Fibroblast of the aortic adventitia (primary cell): ENCODE data around the gene DYDC1. TPM values are rescaled to one million over a fixed set of nuclear protein-coding genes. Genes with fewer than 3 reads are reported as not detected.

ENCODE experiments used
- DNase-seq: peaks from one replicate; pipeline ENCODE4 v3.0.0-alpha.2; 2010; ENCODE audit warnings: low read depth
- H3K4me3 ChIP-seq: 2 replicates; pipeline ENCODE4 v1.5.1; 2011; ENCODE audit warnings: low read depth, mild to moderate bottlenecking, control low read depth, low read length, moderate library complexity
- total RNA-seq: library from RNA; depleted of rRNA; stranded (reverse); fragments of >200 nt; gene quantifications from 2 replicates; pipeline ENCODE4 v1.2.3, GENCODE V29; 2012; ENCODE audit warnings: low replicate concordance
- TF ChIP-seq, protein P1 (sequence below): IDR thresholded peaks from 2 replicates; pipeline ENCODE4 v1.5.1; 2011; ENCODE audit warnings: mild to moderate bottlenecking, low read length, control low read depth, inconsistent platforms; ENCODE audit not compliant: insufficient read depth

The DYDC1 gene
- not detected in 2 replicates for total RNA-seq

DNA sequence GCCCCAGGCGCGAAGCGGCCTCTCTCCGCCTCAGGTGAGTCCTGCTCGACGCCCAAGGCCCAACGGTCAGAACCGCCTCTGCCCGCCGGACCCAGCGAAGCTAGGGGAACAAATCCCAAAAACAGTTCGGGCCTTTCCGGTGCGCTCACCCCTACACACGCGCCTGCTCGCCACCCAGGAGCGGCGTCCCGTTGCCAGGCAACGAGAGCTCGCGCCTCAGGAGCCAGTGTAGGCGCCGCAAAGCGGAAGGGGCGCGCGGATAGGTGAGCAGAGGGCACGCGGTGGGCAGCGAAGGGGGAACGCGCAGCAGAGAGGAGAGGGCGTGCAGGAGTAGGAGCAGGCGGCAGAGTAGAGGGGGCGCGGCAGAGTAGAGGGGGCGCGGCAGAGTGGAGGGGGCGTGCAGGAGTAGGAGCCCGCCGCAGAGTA lies at the start of gene DYDC1, which contains the start of gene DYDC2:
Gene DYDC1, minus strand, starts transcription at position 193 of the 426 bp plus-strand sequence. CDS start 4,154 bp downstream, outside the sequence.
Gene DYDC2, plus strand, starts transcription at position 219 of the 426 bp plus-strand sequence. CDS start 5,663 bp downstream, outside the sequence.
- no peak within 1 kb of the TSS for H3K4me3 ChIP-seq
- DNase-seq: no peak
- TF ChIP-seq, protein P1, sequence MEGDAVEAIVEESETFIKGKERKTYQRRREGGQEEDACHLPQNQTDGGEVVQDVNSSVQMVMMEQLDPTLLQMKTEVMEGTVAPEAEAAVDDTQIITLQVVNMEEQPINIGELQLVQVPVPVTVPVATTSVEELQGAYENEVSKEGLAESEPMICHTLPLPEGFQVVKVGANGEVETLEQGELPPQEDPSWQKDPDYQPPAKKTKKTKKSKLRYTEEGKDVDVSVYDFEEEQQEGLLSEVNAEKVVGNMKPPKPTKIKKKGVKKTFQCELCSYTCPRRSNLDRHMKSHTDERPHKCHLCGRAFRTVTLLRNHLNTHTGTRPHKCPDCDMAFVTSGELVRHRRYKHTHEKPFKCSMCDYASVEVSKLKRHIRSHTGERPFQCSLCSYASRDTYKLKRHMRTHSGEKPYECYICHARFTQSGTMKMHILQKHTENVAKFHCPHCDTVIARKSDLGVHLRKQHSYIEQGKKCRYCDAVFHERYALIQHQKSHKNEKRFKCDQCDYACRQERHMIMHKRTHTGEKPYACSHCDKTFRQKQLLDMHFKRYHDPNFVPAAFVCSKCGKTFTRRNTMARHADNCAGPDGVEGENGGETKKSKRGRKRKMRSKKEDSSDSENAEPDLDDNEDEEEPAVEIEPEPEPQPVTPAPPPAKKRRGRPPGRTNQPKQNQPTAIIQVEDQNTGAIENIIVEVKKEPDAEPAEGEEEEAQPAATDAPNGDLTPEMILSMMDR: no peak

DNA sequence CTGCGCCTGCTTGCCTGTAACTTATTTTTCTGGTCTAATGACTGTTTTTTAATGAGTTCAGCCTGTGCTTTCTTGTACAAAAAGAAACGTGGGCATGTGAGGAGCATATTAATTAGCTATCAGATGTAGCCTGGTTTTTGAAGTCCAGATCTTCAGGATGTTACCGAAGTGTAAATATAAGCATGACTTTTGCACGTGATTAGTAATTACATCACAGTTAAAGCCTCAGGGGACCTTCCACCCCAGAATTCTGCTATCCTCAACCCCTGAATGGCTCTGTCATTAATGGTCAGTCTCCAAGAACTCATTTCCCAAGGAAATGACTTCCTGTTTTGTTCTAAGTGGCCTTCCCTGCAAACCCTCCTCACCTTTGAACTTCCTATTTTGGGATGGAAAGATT lies 49.6 kb upstream of the DYDC1 start:
- DNase-seq: no peak
- TF ChIP-seq, protein P1: no peak
- H3K4me3 ChIP-seq: no peak overlapping the region

DNA sequence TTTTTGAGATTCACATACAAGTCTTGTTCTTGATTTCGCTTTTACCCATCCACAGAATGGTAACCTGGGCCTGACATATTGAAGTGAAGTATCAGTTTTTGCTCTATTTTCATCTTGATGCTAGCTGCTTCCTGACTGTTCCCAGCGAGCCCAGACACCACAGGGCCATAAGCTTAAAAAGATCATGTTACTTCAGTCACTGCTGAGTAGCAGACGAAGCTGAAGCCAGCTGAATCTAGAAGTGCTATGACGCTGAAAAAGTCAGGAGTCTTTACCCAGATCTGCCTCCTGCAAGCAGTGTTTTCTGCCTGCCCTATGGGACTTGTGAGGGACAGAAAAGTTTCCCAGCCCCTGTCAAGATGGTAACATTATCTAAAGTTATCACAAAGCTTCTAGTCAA lies 49.1 kb upstream of the DYDC1 start:
- no peak for DNase-seq
- TF ChIP-seq, protein P1: no peak
- no peak overlapping the region for H3K4me3 ChIP-seq

DNA sequence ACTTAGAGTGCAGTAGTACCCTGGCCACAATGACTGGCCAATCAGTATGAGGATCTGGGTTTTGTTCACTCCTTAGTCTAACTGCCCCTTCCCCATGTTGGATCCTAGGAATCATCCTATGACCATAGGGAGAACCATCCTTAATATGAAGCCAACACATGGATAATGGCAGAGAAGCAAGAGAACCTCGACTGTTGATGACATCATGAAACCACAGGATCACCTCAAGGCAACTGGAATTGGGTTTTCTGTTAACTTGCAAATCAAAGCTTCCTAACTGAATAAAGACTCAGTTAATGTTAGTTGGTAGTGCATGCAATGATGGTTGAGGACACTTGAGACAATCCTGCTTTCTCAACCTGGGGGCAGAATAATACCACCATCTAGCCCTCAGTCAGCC lies 48.5 kb upstream of the DYDC1 start:
- H3K4me3 ChIP-seq: no peak overlapping the region
- TF ChIP-seq, protein P1: no peak
- no peak for DNase-seq

DNA sequence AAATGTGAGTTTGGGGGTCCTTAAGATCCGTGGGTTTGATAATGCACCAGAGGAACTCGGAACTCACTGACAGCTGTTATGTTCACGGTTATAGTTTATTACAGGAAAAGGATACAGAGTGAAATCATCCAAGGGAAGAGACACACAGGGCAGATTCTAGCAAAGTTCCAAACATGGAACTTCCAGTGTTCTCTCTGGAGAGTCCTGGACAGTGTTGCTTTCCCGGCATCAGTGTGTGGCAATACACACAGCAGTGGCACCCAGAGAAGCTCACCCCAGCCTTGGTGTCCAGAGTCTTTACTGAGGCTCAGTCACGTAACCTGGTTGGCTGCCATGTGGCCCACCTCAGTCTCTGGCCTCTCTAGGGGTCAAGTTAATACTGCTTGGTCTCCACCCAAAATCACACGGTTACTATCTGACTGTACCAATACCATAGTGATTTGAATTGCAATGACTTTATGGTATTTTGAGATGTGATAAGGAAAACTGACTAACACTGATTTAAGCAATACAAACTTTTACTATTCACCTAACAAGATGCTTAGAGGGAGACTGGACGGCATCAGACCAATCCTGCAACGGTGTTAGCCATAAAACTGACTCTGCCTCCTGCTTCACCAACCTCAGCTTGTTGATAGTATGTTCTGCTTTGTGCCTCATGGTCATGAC lies 43.7 kb upstream of the DYDC1 start:
- H3K4me3 ChIP-seq: no peak overlapping the region
- no peak for DNase-seq
- TF ChIP-seq, protein P1: no peak

DNA sequence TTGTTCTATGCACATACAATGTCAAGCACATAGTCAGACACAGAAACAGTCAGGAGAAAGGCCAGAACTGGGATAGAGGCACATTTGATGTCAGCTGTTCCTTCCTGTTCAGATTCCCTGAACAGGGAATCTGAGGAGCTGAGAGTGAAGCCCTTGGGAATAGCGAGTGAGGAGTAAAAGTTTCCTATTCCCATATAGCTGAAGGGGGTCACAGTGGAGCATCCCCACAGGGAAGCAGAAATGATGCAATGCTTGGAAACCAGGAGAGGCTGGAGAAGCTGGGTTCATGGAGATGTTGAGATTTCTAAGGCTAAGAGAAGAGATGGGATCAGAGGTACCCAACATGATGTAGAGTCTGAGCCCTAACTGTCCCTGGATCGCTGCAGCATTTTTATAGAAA lies 40.5 kb upstream of the DYDC1 start:
- no peak for DNase-seq
- no peak overlapping the region for H3K4me3 ChIP-seq
- TF ChIP-seq, protein P1: no peak
